Pons (tissue), 1 donor: ENCODE results near the gene MDGA2.
"Not testable (repeated sequence)": the region's sequence is repeated elsewhere in the genome, so short reads cannot be mapped to it uniquely, and the experiment has no call there.

Experiments
- DNase-seq: peaks from one replicate; pipeline ENCODE4 v3.0.0-alpha.2; 2016; ENCODE audit warnings: low spot score

MDGA2 gene

DNA sequence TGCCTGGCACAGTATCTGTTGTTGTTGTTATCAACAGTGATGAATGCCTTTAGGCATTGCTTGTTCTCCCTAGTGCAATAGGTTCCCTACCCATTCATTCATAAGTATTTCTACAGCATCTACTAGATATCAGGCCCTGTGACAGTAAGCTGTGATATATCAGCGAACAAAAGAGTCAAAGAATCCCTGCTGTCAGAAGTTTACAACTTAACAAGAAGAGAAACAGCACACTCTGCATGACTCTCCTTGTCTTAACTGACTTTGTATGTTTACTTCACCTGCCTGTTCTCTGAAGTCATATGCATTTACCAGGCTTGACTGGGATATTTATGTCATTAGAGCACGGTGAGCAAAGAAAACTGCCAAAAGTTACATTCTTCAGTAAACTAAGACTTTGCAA is 571.6 kb downstream of the MDGA2 start:
- DNase-seq: no peak

DNA sequence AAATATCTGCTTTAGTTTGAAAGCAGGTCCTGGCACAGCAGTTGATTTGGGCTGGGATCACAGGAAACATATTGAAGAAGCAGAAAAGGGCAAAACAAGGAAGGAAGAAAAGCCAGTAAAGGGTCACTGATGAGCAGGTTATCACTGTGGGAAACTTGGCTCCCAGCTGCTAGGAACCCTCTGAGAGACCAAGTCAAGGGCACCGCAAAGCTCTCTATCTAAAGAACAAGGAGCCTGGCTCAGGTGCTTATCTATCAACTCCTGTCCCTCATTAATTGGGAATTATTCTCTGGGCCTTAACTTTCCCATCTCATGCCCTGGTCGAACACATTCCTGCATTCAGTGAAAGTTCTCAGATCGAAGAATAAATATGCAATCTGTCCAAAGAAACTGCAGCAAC is 572.9 kb downstream of the MDGA2 start:
- DNase-seq: no peak

DNA sequence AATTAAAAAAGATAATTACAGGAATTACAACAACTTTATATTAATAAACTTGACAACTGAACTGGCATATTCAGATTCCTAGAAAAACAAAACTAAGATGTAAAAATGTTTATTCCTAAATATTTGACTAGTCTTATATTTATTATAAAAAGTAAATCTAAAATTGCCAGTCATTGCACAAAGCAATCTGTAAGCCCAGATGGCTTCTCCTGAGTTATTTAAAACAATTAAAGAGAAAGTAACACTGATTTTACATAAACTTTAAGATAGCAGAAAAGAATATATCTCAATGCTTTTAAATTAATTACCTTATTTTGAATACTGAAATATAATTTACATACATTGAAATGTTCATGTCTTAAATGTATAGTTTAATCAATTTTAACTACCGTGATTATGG is 589.7 kb downstream of the MDGA2 start:
- no peak for DNase-seq

DNA sequence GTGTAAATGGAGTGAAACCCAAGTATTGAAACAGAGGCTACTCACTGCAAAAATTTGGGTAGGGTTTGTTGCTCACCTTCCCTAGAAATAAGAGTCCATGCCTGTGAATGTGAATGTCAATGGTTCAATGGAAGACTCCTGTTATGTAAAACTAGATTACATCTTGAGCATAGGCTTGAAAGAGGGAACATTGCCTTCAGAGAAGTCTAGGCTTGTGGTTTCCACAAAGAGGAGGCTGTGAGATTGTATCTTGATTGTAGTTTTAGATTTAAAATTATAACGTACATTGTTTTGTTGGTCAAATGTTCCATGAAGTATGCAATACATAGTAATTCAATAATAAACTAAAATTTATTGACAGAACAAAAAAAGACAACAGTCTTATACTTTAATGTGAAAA is 610.1 kb downstream of the MDGA2 start:
- DNase-seq: no peak

DNA sequence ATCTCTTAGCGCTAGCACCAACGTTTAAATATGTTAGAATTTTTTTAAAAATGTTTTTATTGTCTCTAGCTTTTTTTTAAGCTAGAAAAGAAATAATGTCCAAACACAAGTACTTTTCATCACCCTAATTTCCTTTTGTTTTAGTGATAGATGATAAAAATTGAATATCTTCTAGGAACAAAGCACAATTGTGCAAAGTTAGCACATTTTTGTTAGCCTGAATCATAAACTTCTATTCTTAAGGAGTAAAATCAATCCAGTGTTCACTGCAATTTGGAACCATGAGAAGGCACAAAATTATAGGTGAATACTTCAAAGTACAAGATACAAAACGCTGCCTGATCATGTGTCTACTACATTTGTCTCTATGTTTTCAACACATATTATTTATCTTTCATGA is 615.4 kb downstream of the MDGA2 start:
- no peak for DNase-seq

DNA sequence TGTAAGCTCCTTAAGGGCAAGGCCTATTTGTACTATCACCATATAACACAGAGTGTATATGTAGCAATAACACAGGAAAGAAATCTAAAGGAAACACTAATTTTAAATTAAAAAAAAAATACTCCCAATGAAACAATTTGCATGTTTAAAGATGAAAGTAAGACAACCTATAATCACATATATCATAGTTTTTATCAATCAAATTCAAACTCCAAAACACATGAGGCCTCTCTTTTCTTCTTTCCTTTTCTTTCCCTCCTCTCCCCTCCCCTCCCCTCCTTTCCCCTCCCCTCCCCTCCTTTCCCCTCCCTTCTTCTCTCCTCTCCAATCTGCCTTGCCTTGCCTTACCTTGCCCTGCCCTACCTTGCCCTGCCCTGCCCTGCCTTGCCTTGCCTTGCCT is 618.0 kb downstream of the MDGA2 start:
- no peak for DNase-seq

DNA sequence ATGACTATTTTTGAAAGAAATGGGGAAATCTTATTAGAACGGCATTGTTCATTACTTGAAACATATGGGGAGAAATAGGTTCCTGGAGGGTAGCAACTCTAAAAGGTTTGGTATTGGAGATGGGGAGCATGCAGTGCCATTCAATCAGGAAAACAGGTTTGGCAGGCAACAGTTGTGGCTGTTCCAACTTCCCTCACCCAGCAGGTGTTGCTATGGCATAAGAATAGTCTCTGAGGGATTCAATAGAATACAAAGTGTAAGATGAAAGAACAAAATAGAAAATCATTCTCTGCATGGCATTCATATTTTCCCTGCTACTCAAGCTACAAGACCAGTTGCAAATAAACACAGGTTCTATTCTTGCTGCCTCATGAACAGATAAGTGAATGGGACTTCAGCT is 630.6 kb downstream of the MDGA2 start:
- peak; percentile 28 for DNase-seq

DNA sequence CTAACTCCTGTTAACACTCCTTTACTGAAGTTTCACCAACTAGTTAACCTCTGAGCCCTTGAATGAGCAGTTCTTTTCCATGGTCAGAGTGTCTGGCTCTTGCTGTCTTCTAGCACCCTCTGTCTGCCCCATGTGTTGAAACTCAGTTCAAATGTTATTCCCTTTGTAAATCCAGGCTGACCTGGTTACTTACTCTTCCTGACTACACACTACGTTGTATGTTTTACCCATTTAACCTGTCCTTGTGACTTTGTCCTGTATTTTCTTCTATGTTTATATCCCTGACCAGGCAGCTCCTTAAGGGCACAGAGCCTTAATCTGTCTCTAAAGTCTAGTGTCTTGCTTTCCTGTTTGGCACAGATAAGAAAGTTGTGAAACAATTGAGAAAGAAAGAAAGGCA is 634.9 kb downstream of the MDGA2 start:
- peak; percentile 59 for DNase-seq

DNA sequence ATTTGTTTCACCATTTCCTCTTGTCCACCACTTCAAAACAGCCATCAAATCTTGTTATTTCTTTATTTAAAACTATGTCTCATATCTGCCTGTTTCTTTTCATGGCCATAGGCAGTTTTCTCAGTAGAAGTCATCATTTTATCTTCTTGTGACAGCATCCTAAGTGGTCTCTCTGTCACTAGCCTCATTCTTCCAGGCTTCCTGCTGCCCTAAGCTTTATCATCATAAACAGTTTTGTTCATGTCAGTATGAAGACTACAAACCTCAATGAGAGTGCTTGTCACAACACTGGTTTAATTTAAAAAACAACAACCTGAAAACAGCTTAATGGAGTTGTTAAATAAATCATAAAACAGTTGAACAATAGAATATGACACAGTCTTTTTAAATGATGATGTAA is 636.1 kb downstream of the MDGA2 start:
- no peak for DNase-seq

DNA sequence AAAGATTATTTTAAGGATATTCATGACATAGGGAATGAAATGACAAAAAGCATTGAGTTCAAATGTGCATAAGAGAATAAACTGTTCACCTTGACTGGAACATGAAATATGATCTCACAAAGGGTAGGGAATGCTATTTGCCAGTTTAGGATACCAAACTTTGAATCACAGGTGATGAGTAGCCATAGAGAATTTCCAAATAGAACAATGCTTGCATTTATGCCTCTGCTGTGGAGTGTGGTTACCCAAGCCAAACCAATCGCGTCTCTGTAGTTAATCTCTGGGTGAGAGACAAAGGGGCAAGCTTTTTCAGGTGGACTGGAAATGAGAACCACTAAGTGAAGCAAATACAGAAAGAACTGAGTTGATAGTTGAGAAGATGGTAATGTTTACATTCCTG is 652.7 kb downstream of the MDGA2 start:
- DNase-seq: no peak

DNA sequence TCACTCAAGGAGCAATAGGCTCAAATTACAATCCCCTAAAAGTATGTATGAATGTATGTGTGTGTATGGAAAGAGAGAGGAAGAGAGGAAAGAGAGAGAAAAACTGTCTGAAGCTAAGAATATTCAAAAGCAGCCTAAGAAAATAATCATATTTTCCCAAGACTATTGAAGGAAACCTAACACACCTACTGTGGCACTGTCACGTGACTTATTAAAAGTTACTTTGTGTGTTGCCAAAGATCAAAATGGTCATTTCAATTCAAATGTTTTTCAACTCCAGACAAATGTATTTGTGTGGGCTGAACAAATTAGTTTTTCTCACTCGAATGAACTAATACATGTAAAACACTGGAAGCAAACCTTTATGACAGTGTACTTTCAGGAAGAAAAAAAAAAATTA is 654.9 kb downstream of the MDGA2 start:
- DNase-seq: no peak

DNA sequence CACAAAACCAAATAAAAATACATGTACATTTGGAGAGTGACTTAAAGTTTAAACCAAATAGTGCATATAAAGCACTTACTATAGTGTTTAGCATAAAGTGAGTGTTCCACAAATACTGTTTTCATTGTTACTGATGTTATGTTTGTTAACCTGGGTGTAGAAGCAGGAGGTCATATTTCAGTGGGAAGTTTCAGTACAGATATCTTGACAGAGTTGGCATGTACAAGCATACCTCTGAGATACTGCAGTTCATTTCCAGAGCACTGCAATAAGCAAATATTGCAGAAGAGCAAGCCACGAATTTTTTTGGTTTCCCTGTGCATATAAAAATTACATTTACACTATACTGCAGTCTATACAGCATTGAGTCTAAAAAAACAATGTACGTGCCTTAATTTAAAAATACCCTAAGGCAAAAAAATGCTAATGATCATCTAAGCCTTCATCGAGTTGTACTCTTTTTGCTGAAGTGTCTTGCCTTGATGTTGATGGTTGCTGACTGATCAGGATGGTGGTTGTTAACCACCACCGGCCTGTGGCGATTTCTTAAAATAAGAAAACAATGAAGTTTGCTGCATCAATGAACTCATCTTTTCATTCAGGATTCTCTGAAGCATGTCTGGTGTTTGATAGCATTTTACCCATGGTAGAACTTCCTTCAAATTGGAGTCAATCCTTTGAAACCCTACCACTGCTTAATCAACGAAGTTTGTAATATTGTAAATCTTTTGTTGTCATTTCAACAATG is 662.7 kb downstream of the MDGA2 start:
- no peak for DNase-seq

DNA sequence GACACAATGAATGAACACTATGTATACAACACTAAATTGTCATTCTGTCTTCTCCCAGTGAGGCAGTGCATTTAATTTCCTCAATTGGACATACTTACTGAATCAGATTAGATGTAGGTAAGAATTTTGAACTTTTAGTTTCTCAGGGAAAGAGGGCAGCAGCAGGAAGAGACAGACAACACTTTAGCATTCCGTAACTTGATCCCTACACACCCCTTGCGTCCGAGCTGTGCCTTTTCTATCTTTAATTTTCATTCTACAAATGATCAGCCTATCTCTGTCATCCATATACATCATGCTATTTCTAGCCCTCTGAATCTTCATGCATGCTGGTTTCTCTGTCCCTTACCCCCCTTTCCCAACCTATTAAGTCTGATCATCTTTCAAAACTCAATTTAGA is 665.8 kb downstream of the MDGA2 start:
- DNase-seq: no peak

DNA sequence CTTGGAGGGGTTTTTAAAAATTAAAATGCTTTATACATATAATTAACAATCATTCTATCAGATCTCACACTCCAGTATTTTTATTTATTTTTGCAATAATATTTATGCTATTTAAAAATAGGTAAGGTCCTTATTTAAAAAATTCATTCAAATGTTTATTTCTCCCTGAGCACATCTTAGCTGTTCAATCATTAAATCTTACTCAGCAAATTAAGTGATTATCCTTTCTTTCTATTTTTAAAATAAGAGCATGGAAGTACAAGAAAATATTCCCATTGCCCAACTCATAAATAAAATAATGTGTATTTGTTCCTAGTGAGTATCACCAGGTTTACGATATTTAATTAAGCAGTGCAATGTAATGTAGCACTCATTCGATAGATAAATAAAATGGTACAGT is 666.7 kb downstream of the MDGA2 start:
- DNase-seq: no peak

DNA sequence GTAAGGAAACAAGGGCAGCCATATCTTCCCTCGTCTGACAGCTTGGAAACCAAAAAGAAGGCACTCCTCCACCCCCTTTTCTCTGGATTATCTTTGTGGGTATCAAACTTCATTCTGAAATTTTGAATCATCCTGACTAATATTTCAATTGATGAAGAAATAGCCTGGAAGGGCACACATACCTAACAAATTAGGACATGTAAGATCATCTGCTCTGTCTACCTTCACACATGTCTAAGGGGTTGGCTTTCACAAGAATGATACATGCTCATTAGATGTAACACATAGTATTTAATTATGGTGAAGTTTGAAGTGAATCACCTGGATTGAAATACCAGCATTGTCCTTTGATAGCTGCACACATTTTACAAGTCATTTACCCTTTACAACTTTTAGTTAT is 675.7 kb downstream of the MDGA2 start:
- DNase-seq: no peak

DNA sequence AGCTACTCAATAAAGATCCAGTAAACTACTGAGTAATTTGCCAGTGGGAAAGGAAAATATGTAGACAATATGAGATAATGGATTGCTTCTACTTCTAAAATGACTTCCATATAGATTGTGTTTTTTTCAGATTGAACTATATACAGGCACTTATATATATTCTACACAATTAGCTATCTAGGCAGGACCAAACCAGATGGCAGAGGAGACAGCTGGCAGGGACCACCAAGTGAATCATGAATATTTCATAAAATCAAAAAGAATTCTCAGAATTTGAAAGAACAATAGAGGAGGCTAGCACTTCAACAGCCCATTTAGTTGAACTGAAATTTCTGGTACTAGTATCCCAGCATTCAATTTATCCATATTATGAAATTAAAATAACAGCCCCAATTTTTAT is 685.8 kb downstream of the MDGA2 start:
- no peak for DNase-seq

DNA sequence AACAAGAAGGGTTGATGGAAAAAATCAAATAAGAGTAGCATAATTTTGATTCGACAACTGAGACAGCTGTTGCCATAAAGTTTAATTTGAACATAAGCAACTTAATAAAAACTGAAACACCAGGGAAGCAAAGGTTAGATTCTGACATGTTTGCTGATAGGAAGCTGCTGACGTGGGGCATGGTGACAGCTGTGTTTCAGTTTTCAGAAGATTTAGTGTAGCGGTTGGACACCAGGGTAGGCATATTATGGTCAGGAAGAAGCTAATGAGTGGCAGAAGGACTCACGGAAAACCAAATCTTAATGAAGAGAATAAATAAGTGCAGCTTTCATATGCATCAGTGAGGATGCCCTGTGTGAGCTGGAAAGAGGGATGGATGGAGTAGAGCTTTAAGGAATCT is 687.1 kb downstream of the MDGA2 start:
- no peak for DNase-seq

DNA sequence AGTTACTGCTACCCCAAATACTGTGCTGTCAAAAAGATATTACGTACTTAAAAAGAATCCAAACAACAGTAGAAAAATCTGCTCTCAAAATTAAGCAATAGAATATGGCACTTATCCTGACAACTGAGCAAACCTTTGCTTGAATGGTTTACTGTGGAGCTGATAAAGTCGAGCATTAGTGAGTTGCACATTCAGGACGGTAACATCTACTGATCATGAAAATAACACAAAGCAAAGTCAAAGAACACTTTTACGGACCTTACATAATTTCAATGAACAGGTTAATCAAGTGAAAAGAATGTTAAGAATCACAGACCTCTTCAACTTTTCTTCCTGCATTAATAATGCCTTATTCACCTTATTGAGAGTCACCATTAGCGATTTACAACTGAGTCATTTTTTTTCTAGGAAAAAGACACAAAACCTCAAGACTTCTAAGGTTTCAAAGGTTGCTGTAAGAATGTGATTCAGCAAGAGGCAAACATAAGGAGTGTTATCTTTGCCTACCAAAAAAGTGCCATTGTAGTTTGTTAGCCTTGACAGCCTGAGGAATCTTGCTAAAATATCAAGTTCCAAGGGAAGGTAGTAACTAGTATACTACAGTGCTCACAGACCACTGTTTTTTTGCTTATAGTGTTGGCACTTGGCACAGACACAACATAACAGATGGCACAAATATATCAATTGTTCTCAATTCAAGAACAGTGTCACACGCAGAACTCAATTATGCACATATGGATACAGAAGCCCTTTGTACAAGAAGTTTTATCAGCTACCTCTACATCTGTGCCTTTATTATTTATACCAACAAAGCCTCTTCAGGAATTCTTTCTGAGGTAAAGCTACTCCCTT is 689.6 kb downstream of the MDGA2 start:
- peak; percentile 24 for DNase-seq

DNA sequence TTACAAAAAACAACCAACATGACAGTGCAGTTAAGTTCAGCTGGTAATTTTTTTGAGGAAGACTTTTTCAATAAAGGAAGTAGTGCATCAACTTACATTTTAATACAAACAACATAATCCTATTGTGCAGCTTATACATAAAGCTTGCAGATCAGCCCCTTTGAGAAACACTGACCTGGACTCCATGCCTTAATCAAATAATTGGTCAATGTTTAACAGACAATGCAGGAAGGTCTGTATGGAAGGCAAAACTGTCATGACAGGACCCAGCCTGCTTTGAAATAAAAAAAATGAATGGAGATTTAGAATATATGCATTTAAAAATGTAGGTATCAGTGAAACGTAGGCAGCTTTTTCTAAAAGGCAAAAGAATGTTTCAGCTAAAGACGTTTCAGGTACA is 702.1 kb downstream of the MDGA2 start:
- DNase-seq: no peak

DNA sequence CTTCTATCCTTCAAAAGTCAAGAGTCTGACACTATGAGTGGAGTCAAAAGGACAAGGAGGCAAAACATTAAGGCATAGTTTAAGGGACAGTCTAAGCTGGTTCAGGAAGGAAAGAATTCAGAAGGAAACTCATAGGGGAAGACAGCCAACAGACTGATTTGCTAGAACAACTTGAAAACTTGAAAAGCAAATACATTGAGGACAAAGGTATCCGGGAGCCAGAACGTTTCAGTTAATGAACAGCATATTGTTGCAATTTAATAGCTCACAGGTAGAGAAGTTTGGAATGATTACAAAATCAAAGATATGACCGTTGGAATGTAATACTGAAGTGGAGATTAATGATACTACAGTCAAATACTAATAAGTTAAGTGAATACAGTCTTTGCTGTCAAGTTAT is 711.0 kb downstream of the MDGA2 start:
- no peak for DNase-seq

DNA sequence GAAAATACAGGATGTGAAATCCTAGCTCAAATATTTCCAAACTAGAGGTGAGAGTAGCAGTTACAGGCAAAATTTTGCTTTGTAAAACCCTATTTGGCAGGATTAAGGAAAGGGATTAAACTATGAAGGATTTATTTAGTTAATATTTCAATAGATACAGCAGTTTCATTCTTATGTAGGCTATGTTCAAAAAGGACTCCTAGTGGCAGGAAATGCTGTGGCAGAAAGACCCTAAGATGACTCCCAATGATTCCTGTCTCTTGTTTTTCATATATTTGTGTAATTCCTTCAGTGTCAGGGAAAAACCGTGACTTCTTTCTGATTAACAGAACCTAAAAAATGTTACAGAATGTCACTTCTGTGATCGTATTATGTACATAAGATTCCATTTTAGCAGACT is 724.3 kb downstream of the MDGA2 start:
- DNase-seq: no peak

DNA sequence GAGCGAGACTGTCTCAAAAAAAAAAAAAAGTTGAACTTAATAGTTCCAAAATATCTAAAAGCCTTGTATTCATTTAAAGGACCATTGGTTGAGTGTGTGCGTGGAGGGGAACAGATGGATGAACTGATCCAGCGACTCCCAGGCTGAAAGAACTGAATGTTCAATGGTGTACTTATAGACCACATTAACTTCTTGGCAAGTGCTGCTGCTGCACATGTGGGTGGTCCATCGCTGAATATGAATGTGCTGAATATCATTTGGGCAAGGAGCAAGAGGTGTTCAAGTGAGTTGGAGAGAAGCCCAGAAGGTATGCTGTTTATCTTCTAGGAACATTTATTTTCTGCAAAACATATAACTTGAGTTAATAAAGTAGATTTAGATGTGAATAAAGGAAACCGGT is 734.8 kb downstream of the MDGA2 start:
- DNase-seq: peak; percentile 17

DNA sequence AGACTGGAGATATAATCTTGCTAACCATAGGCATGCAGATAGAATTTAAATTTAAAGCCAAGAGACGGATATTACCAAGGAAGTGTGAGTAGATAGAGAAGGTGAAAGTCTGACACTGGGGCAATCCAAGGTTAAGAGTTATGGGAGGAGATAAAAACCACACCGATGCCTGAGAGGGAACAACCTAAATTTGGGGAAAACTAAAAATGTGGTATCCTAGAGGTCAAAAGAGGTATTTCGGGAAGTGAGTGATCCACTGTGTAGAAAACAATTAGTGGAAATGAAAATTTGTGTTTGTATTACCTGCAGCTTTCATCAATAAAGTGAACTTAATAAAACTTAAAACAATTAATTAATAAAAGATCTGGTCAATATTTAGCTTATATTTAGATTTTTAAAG is 754.9 kb downstream of the MDGA2 start:
- no peak for DNase-seq

DNA sequence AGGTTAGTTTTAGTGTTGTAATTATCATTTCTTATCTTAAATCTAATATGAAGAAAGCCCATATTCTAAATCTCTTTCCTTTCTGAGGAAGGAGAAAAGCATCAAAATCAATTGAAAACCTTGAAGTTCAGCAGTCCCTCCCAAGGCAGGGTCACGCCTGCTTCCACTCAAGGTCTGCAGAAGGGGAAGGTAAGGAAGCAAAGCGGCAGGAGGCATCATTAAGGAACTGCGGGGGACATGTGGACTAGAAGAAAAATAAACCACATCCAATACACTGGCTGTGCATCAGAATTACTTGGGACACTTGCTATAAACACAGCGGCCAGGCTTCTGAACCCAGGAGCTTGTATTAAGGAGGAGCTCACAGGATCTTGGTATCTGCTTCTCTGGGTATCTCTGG is 759.9 kb downstream of the MDGA2 start:
- DNase-seq: not testable (repeated sequence)
